Right cardiac atrium (tissue), 5 donors: Measurements from ENCODE around the gene COX6A1. TPM values are rescaled to one million over a fixed set of nuclear protein-coding genes. Genes with fewer than 3 reads are reported as not detected.
A peak's percentile ranks its signal among the peaks of the same experiment; 100 is the strongest.
"Not testable (repeated sequence)": the region's sequence is repeated elsewhere in the genome, so short reads cannot be mapped to it uniquely, and the experiment has no call there.

Experiments
- ATAC-seq, 2 donors: fragments of 200-7000 bp; cut with Tn5 transposase; one replicate each; pipeline versions ENCODE4 v1.8.0 to v1.9.1; 2020; ENCODE audit warnings: moderate library complexity in 2 of 2, mild to moderate bottlenecking in 1 of 2
- DNase-seq, 3 donors: peaks; one replicate each; pipeline ENCODE4 v3.0.0-alpha.2; 2020
- H3K27ac ChIP-seq: one replicate; pipeline ENCODE4 v1.5.1; 2013; ENCODE audit warnings: mild to moderate bottlenecking, low read length, control low read depth, moderate library complexity
- H3K27me3 ChIP-seq: one replicate; pipeline ENCODE4 v1.6.1; 2013; ENCODE audit not compliant: control insufficient read depth, insufficient read depth
- H3K4me1 ChIP-seq: one replicate; pipeline ENCODE4 v1.6.1; 2013; ENCODE audit warnings: low read length; ENCODE audit not compliant: control insufficient read depth, insufficient read depth
- H3K4me3 ChIP-seq: one replicate; pipeline ENCODE4 v1.5.1; 2013; ENCODE audit warnings: low read length, control low read depth
- H3K9me3 ChIP-seq: one replicate; pipeline ENCODE4 v1.6.1; 2013; ENCODE audit warnings: low read length; ENCODE audit not compliant: control insufficient read depth
- WGBS: extraction: QIAGEN DNeasy Blood & Tissue Kit; methylation state at CpG from one replicate; pipeline ENCODE4 v1.1.7; 2013; 5-methylcytosine and 5-hydroxymethylcytosine counted together
- intact Hi-C, 4 donors: fragments of 100-400 bp; cut with DNase I; formaldehyde crosslinking; loops; one replicate each; pipeline versions ENCODE4 v1.11.0 to v1.14.0; 2022 to 2023
- polyA plus RNA-seq: library from polyadenylated mRNA; stranded (reverse); fragments of 200-250 nt; gene quantifications from one replicate; pipeline ENCODE4 v1.2.3, GENCODE V29; 2013
- total RNA-seq, 4 donors: library from RNA; stranded (reverse); fragmentation: NEBNext Ultra II Directional; extraction: Animal tissue kit (Norgen Biotek cat#: 25700); gene quantifications; one replicate each; pipeline ENCODE4 v1.2.1, GENCODE V29; 2021
- donor health status: healthy with polysubstance abuse.
- donor health status: DM: no; HTN: yes; CAD: no.
- donor health status: DM: no; HTN: no; CAD: no.
- donor health status: DM: no; HTN: yes; CAD: no; lungs with severe emphysema.
- donor health status: DM: yes; HTN: yes; CAD: no.

COX6A1 gene
- total and polyA plus RNA-seq, 5 donors, result 132 to 553 (median 183) TPM

GRCh38 chr12:120428597-120429229 is 9.2 kb upstream of the COX6A1 start:
- DNase-seq (no peak), ATAC-seq (no peak)
- intact Hi-C loops, result loop anchor here in 1 of 4 donors (5.0 kb wide), 1 partner anchor 71 kb away; no protein-coding TSS in a partner anchor
- Histone ChIP-seq H3K4me1 (no peaks in the 10 kb centered on the region), H3K4me3 (no peak overlapping the region), H3K27ac (no peak overlapping the region), H3K27me3 (no peaks in the 10 kb centered on the region), H3K9me3 (no peaks in the 10 kb centered on the region)
- 60% methylated on average over 8 of the region's 8 CpGs for WGBS

GRCh38 chr12:120429368-120429767 is 8.5 kb upstream of the COX6A1 start:
- DNase-seq (no peak), ATAC-seq (no peak)
- 57% methylated on average over 7 of the region's 7 CpGs for WGBS

GRCh38 chr12:120432772-120433525 is 5.0 kb upstream of the COX6A1 start:
- Histone ChIP-seq H3K9me3 (no peaks in the 10 kb centered on the region), H3K27ac (no peak overlapping the region), H3K4me3 (no peak overlapping the region), H3K27me3 (no peaks in the 10 kb centered on the region), H3K4me1 (no peaks in the 10 kb centered on the region)
- intact Hi-C loops, result loop anchor here in 2 of 4 donors (2.0 to 5.0 kb wide), 2 partner anchors 76 kb away; no protein-coding TSS in a partner anchor
- 49% methylated on average over 10 of the region's 10 CpGs for WGBS
- ATAC-seq (no peak), DNase-seq (no peak)

More at GRCh38 chr12:120429368-120429767, 8.5 kb upstream of the COX6A1 start:
- intact Hi-C loops, result loop anchor here in 1 of 4 donors (5.0 kb wide), 1 partner anchor 72 kb away; no protein-coding TSS in a partner anchor
- no peak overlapping the region for H3K4me3 ChIP-seq
- no peaks in the 10 kb centered on the region for H3K27me3 ChIP-seq
- no peak overlapping the region for H3K27ac ChIP-seq
- no peaks in the 10 kb centered on the region for H3K4me1 ChIP-seq
- H3K9me3 ChIP-seq, result no peaks in the 10 kb centered on the region

- ATAC-seq (peak in 1 of 2 donors; percentile 15), DNase-seq (no peak)
- Histone ChIP-seq H3K27ac (peak overlapping the region; percentile 90), H3K27me3 (no peaks in the 10 kb centered on the region), H3K4me1 (no peaks in the 10 kb centered on the region), H3K9me3 (no peaks in the 10 kb centered on the region), H3K4me3 (peak overlapping the region; percentile 63)
- WGBS, result 35% methylated on average over 17 of the region's 17 CpGs
- intact Hi-C loops, result no loop called here
Observed at GRCh38 chr12:120438495-120439198, 734 bp downstream of the COX6A1 start.

- intact Hi-C loops, result no loop called here
- WGBS, result 17% methylated on average over 6 of the region's 6 CpGs
- no peak overlapping the region for H3K27ac ChIP-seq
- H3K4me1 ChIP-seq, result no peaks in the 10 kb centered on the region
- peak in 1 of 3 donors; percentile 17 for DNase-seq
- no peak overlapping the region for H3K4me3 ChIP-seq
- no peaks in the 10 kb centered on the region for H3K27me3 ChIP-seq
- peak; percentile 48 to 49 for ATAC-seq
- H3K9me3 ChIP-seq, result no peaks in the 10 kb centered on the region
Observed at GRCh38 chr12:120439646-120440247, 1.8 kb downstream of the COX6A1 start.

GRCh38 chr12:120444676-120445075 is 6.8 kb downstream of the COX6A1 start:
- 95% methylated on average over 2 of the region's 2 CpGs for WGBS
- intact Hi-C loops, result no loop called here
- H3K4me3 ChIP-seq, result no peak overlapping the region
- DNase-seq (no peak), ATAC-seq (no peak)
- peaks cover 5% of the 10 kb centered on the region for H3K4me1 ChIP-seq
- no peaks in the 10 kb centered on the region for H3K9me3 ChIP-seq
- H3K27me3 ChIP-seq, result no peaks in the 10 kb centered on the region
- no peak overlapping the region for H3K27ac ChIP-seq

- under 1% methylated on average over 73 of the region's 73 CpGs for WGBS
- Histone ChIP-seq H3K4me3 (peak within 1 kb of the TSS; percentile 84), H3K27me3 (no peaks in the 10 kb centered on the region), H3K4me1 (peaks cover 5% of the 10 kb centered on the region), H3K27ac (peak within 1 kb of the TSS; percentile 83), H3K9me3 (no peaks in the 10 kb centered on the region)
- peak; percentile 84 to 94 (median 94) for DNase-seq
- ATAC-seq, result peak; percentile 97 to 98
- intact Hi-C loops, result no loop called here
Observed at GRCh38 chr12:120445911-120446843, 8.3 kb downstream of the COX6A1 start, which contains the start of the genes GATC and TRIAP1. TSS of gene GATC (plus strand) at chr12:120446444. CDS start at chr12:120446481, 37 bp downstream. TSS of gene TRIAP1 (minus strand) at chr12:120446384. CDS start at chr12:120446372, 12 bp downstream.

- peak overlapping the region; percentile 83 for H3K27ac ChIP-seq
- intact Hi-C loops, DNase-seq, H3K9me3 ChIP-seq, ATAC-seq, H3K27me3 ChIP-seq, H3K4me1 ChIP-seq: not testable (repeated sequence)
- peak overlapping the region; percentile 84 for H3K4me3 ChIP-seq
- 8% methylated on average over 17 of the region's 17 CpGs for WGBS
Observed at GRCh38 chr12:120446844-120447178, 8.9 kb downstream of the COX6A1 start.

GRCh38 chr12:120447992-120448391 is 10.1 kb downstream of the COX6A1 start:
- no peaks in the 10 kb centered on the region for H3K9me3 ChIP-seq
- H3K4me3 ChIP-seq, result no peak overlapping the region
- intact Hi-C loops, result no loop called here
- no peak overlapping the region for H3K27ac ChIP-seq
- no peak for DNase-seq
- ATAC-seq, result no peak
- H3K4me1 ChIP-seq, result peaks cover 5% of the 10 kb centered on the region
- WGBS, result 94% methylated on average over 4 of the region's 4 CpGs
- H3K27me3 ChIP-seq, result no peaks in the 10 kb centered on the region

- H3K4me1 ChIP-seq, H3K4me3 ChIP-seq, ATAC-seq, H3K27ac ChIP-seq, H3K9me3 ChIP-seq, intact Hi-C loops, H3K27me3 ChIP-seq, DNase-seq: not testable (repeated sequence)
- 90% methylated on average over 5 of the region's 5 CpGs for WGBS
Observed at GRCh38 chr12:120452524-120452923, 14.6 kb downstream of the COX6A1 start.
